Uterus (tissue), 4 donors: ENCODE data around the gene GALNT14. TPM values are rescaled to one million over a fixed set of nuclear protein-coding genes. Genes with fewer than 3 reads are reported as not detected.

Experiments used
- DNase-seq, 2 donors: peaks; one replicate each; pipeline ENCODE4 v3.0.0-alpha.2; 2019 to 2020
- H3K27ac ChIP-seq, 2 donors: fragments of 200-600 bp; sonication (generic); 1 replicate in 1 of 2; 2 replicates in 1 of 2; pipeline ENCODE4 v1.5.1; 2016 to 2018
- H3K27me3 ChIP-seq, 2 donors: fragments of 200-600 bp; sonication (generic); one replicate each; pipeline ENCODE4 v1.5.1; 2018 to 2019; ENCODE audit warnings: control low read depth in 1 of 2
- H3K36me3 ChIP-seq, 2 donors: fragments of 200-600 bp; sonication (generic); one replicate each; pipeline ENCODE4 v1.5.1; 2019; ENCODE audit warnings: control low read depth in 1 of 2
- H3K4me1 ChIP-seq, 2 donors: fragments of 200-600 bp; sonication (generic); one replicate each; pipeline ENCODE4 v1.5.1; 2018 to 2019; ENCODE audit warnings: control low read depth in 1 of 2
- H3K4me3 ChIP-seq, 2 donors: fragments of 200-600 bp; sonication (generic); 1 replicate in 1 of 2; 2 replicates in 1 of 2; pipeline ENCODE4 v1.5.1; 2018 to 2019; ENCODE audit warnings: mild to moderate bottlenecking in 1 of 2
- H3K9me3 ChIP-seq, 2 donors: fragments of 200-600 bp; sonication (generic); one replicate each; pipeline ENCODE4 v1.5.1; 2019; ENCODE audit warnings: control low read depth in 1 of 2
- POLR2A ChIP-seq, 2 donors: fragments of 450-650 bp; IDR thresholded peaks; one replicate each; pipeline ENCODE4 v1.6.1; 2016; ENCODE audit warnings: antibody characterized with exemption in 2 of 2, mild to moderate bottlenecking in 1 of 2, moderate library complexity in 1 of 2
- intact Hi-C: fragments of 100-400 bp; cut with DNase I; formaldehyde crosslinking; loops from one replicate; pipeline ENCODE4 v1.15.1; 2023; ENCODE audit warnings: low total_unique reads
- total RNA-seq, 4 donors: library from RNA; depleted of rRNA in 3 of 4; stranded (reverse); fragments of >200 nt in 3 of 4; gene quantifications; one replicate each; pipeline versions ENCODE4 v1.1.0 to v1.2.4, GENCODE V29; 2014 to 2023
- TF ChIP-seq, protein P1 (sequence below), 4 experiments: fragments of 200-600 bp in 2 of 4; fragments of 450-650 bp in 2 of 4; sonication (generic) in 2 of 4; IDR thresholded peaks; one replicate each; pipeline ENCODE4 v1.5.1; 2016 to 2019; ENCODE audit warnings: antibody characterized with exemption in 4 of 4, mild to moderate bottlenecking in 2 of 4, moderate library complexity in 1 of 4
- donor health status: DM: yes; HTN: yes; CAD: no.

The GALNT14 gene
- total RNA-seq, 4 donors from 2014 or later = 0.58 to 4.0 TPM; not detected in 2

DNA sequence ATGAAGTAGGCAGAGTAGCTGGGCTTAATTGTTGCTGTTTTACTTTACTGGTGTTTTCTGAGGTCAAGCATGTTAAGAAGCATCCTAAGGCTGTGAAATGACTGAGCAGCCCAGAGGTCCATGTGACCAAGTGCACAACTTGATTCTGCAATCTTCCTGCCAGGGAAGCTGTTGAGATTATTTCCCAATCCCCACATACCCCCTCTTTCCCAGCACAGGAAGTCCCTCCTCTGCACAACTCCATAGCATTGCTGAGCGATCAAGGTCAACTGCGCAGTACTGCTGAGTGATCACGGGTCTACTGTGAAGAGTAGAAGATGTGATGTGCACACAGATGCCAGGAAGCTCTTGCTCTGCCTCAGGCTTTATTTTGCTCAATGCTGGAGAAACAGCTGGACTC, 105.8 kb downstream of the GALNT14 start:
- H3K4me1 ChIP-seq = no peaks in the 10 kb centered on the region
- DNase-seq = no peak
- H3K9me3 ChIP-seq = peaks cover 0 to 6% of the 10 kb centered on the region in 2 donors
- TF ChIP-seq, protein P1, sequence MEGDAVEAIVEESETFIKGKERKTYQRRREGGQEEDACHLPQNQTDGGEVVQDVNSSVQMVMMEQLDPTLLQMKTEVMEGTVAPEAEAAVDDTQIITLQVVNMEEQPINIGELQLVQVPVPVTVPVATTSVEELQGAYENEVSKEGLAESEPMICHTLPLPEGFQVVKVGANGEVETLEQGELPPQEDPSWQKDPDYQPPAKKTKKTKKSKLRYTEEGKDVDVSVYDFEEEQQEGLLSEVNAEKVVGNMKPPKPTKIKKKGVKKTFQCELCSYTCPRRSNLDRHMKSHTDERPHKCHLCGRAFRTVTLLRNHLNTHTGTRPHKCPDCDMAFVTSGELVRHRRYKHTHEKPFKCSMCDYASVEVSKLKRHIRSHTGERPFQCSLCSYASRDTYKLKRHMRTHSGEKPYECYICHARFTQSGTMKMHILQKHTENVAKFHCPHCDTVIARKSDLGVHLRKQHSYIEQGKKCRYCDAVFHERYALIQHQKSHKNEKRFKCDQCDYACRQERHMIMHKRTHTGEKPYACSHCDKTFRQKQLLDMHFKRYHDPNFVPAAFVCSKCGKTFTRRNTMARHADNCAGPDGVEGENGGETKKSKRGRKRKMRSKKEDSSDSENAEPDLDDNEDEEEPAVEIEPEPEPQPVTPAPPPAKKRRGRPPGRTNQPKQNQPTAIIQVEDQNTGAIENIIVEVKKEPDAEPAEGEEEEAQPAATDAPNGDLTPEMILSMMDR (IDR thresholded peaks at IDR 0.05) = no peak
- no peak for TF ChIP-seq POLR2A (IDR thresholded peaks at IDR 0.05)
- H3K4me3 ChIP-seq = no peak overlapping the region
- no peaks in the 10 kb centered on the region for H3K27me3 ChIP-seq
- no peak overlapping the region for H3K27ac ChIP-seq
- intact Hi-C loops = no loop called here
- H3K36me3 ChIP-seq = no peaks in the 10 kb centered on the region

DNA sequence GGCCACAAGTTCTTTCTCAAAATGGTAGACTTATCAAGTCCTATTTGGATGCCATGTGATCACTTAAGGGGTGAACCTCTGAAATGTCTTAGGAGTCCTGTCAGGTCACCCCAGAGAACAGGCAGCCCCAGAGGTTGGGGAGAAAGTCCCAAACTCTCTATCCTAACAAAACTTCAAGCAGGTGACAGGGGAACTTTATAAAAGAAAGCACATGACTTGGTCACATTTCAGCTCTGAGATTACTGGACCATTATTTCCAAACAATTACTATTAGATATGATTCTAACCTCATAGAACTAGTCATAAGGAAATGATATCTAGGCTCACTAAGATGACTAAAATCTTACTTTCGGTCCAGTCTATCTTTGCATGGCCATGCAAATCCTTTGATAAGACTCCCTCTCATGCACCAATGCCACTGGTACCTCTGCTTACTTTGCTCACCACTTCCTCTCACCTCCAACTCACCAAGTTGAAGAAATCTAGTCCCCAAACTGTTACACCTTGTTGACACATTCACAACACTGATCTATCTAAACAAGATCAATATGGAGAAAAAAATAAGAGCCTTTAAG, 107.0 kb downstream of the GALNT14 start:
- no peak for DNase-seq
- Histone ChIP-seq H3K36me3 (no peaks in the 10 kb centered on the region), H3K9me3 (no peaks in the 10 kb centered on the region), H3K27ac (no peak overlapping the region), H3K4me1 (no peaks in the 10 kb centered on the region), H3K4me3 (no peak overlapping the region), H3K27me3 (no peaks in the 10 kb centered on the region)
- intact Hi-C loops = no loop called here
- TF ChIP-seq, protein P1 (IDR thresholded peaks at IDR 0.05) = no peak
- no peak for TF ChIP-seq POLR2A (IDR thresholded peaks at IDR 0.05)

DNA sequence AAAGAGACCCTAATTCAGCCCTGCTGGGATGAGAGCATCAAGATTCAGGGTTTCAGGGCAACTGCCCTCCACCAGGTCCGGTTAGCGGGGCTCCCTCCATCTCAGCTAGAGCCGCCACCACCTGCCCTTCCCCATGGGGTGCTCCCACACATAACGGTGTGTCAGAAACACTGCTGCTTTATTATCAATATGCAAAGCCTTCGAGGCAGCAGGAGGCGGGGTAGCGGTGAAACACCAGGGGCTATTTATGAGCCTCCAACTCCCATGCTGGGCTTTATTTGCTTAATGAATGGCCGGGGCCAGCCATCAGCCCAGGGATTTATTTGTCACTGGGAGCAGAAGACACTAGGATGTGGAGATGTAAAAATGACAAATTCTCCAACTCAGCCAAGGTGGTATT, 109.8 kb downstream of the GALNT14 start:
- no peak for DNase-seq
- Histone ChIP-seq H3K36me3 (no peaks in the 10 kb centered on the region), H3K9me3 (no peaks in the 10 kb centered on the region), H3K4me3 (no peak overlapping the region), H3K27ac (no peak overlapping the region), H3K27me3 (no peaks in the 10 kb centered on the region), H3K4me1 (no peaks in the 10 kb centered on the region)
- intact Hi-C loops = no loop called here
- no peak for TF ChIP-seq POLR2A (IDR thresholded peaks at IDR 0.05)

DNA sequence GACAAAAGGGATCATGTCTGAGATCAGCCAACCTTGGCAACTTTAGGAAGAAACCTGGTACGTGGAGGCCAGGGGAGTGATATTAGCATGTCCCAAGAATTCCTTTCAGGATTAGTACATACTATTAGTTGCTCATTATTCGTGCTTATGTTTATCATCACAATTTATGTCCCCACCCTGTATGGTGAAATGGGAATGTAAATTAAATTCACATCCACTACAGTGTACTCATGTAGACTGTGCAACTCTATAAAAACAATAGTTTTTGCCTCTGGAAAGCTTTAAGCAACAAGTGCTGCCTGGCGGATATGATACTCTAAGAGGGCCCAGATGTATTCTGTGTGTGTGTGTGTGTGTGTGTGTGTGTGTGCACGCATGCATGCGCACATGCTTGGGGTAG, 110.7 kb downstream of the GALNT14 start:
- DNase-seq = no peak
- no peaks in the 10 kb centered on the region for H3K4me1 ChIP-seq
- no peaks in the 10 kb centered on the region for H3K27me3 ChIP-seq
- TF ChIP-seq, protein P1 (IDR thresholded peaks at IDR 0.05) = no peak
- no peak for TF ChIP-seq POLR2A (IDR thresholded peaks at IDR 0.05)
- intact Hi-C loops = no loop called here
- H3K27ac ChIP-seq = no peak overlapping the region
- no peaks in the 10 kb centered on the region for H3K36me3 ChIP-seq
- H3K4me3 ChIP-seq = no peak overlapping the region
- H3K9me3 ChIP-seq = no peaks in the 10 kb centered on the region

DNA sequence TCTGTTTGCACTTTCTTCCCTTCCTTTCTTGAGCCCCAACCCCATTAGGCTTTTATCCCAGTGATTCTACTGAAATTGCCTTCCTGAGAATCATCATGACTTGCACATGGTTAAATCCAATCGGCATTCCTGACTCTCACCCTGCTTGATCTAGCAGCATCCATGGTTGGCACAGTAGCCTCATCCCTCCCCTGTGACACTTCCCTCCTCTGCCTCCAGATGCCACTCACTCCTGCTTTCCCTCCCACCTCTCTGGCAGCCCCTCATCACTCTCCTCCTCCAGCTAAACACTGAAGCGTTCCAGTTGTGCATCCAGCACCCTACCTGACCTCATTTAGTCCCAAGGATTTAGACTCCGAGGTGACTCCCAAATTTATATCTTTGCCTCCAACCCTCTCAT, 114.7 kb downstream of the GALNT14 start:
- Histone ChIP-seq H3K4me1 (no peaks in the 10 kb centered on the region), H3K36me3 (no peaks in the 10 kb centered on the region), H3K4me3 (no peak overlapping the region), H3K27me3 (no peaks in the 10 kb centered on the region), H3K27ac (no peak overlapping the region), H3K9me3 (no peaks in the 10 kb centered on the region)
- intact Hi-C loops = no loop called here
- no peak for TF ChIP-seq POLR2A (IDR thresholded peaks at IDR 0.05)
- TF ChIP-seq, protein P1 (IDR thresholded peaks at IDR 0.05) = no peak
- DNase-seq = no peak

DNA sequence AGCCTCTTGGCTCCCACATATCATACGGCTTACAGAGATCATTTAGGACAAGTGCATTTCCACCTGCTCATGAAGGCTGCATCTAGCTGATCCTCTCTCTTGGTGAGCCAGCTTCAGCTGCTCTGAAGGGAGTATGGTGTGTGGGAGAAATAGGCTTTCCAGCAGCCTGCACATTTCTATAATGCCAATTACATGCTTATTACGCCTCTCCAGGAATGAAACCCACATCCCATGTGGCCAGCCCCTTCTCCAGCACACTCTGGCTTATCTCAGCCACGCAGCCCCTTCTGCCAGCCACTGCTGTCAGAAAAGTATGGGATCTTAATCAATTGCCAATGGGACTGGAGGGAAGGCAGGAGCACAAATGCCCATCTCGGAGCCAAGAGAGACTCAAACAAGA, 117.5 kb downstream of the GALNT14 start:
- no peaks in the 10 kb centered on the region for H3K36me3 ChIP-seq
- no peak for DNase-seq
- H3K27me3 ChIP-seq = no peaks in the 10 kb centered on the region
- H3K27ac ChIP-seq = no peak overlapping the region
- H3K4me3 ChIP-seq = no peak overlapping the region
- TF ChIP-seq POLR2A (IDR thresholded peaks at IDR 0.05) = no peak
- TF ChIP-seq, protein P1 (IDR thresholded peaks at IDR 0.05) = no peak
- intact Hi-C loops = no loop called here
- no peaks in the 10 kb centered on the region for H3K9me3 ChIP-seq
- H3K4me1 ChIP-seq = no peaks in the 10 kb centered on the region
